Keratinocyte (primary cell): ENCODE results near the gene CDKN2AIP. TPM values are rescaled to one million over a fixed set of nuclear protein-coding genes. Genes with fewer than 3 reads are reported as not detected.

Source experiments
- DNase-seq: peaks from one replicate; pipeline ENCODE4 v3.0.0-alpha.2; 2011; ENCODE audit warnings: low read depth, missing footprints, low spot score
- FAIRE-seq: peaks from 2 replicates; lab custom pipeline; 2011; peaks lifted over from hg19 to GRCh38; lab: Jason Lieb, UNC
- H2AFZ ChIP-seq: 2 replicates; pipeline ENCODE4 v1.6.0; 2012; ENCODE audit warnings: low read length, control low read depth, inconsistent platforms; ENCODE audit not compliant: control insufficient read depth
- H3K27ac ChIP-seq: 2 replicates; pipeline ENCODE4 v1.5.1; 2011; ENCODE audit warnings: low read length; ENCODE audit not compliant: control insufficient read depth, insufficient read depth
- H3K27me3 ChIP-seq: 3 replicates; pipeline ENCODE4 v1.6.0; 2011; ENCODE audit warnings: low read length; ENCODE audit not compliant: control insufficient read depth, insufficient read depth; ENCODE audit errors: extremely low read depth
- H3K36me3 ChIP-seq, 2 experiments: 2 replicates in 1 of 2; 3 replicates in 1 of 2; pipeline ENCODE4 v1.5.1; 2011; ENCODE audit warnings: low read length in 2 of 2, mild to moderate bottlenecking in 1 of 2; ENCODE audit not compliant: control insufficient read depth in 2 of 2, insufficient read depth in 2 of 2; ENCODE audit errors: extremely low read depth in 1 of 2
- H3K4me1 ChIP-seq: 3 replicates; pipeline ENCODE4 v1.5.1; 2011; ENCODE audit warnings: low read length; ENCODE audit not compliant: control insufficient read depth, insufficient read depth; ENCODE audit errors: extremely low read depth
- H3K4me2 ChIP-seq: 3 replicates; pipeline ENCODE4 v1.6.0; 2011; ENCODE audit warnings: low read depth, low read length; ENCODE audit not compliant: control insufficient read depth, insufficient read depth; ENCODE audit errors: extremely low read depth
- H3K4me3 ChIP-seq, 3 experiments: fragments of 200-600 bp in 1 of 3; sonication (generic) in 1 of 3; 2 replicates in 2 of 3; 3 replicates in 1 of 3; pipeline ENCODE4 v1.5.1; 2011 to 2016; ENCODE audit warnings: low read length in 3 of 3, mild to moderate bottlenecking in 3 of 3, control low read depth in 2 of 3, inconsistent platforms in 1 of 3, low read depth in 1 of 3, mixed read lengths in 1 of 3, mixed run types in 1 of 3, moderate library complexity in 1 of 3; ENCODE audit not compliant: control insufficient read depth in 2 of 3, insufficient read depth in 2 of 3; ENCODE audit errors: extremely low read depth in 1 of 3
- H3K79me2 ChIP-seq: 2 replicates; pipeline ENCODE4 v1.6.0; 2012; ENCODE audit warnings: low read length; ENCODE audit not compliant: control insufficient read depth, insufficient read depth
- H3K9ac ChIP-seq: 3 replicates; pipeline ENCODE4 v1.6.0; 2011; ENCODE audit warnings: low read length; ENCODE audit not compliant: control insufficient read depth, insufficient read depth; ENCODE audit errors: extremely low read depth
- H3K9me1 ChIP-seq: 3 replicates; pipeline ENCODE4 v1.6.0; 2011; ENCODE audit warnings: low read length; ENCODE audit not compliant: control insufficient read depth, insufficient read depth; ENCODE audit errors: extremely low read depth
- H3K9me3 ChIP-seq: 2 replicates; pipeline ENCODE4 v1.5.1; 2012; ENCODE audit warnings: low read depth, low read length; ENCODE audit not compliant: control insufficient read depth
- H4K20me1 ChIP-seq: 3 replicates; pipeline ENCODE4 v1.6.0; 2011; ENCODE audit warnings: low read length; ENCODE audit not compliant: control insufficient read depth, insufficient read depth; ENCODE audit errors: extremely low read depth
- CTCF ChIP-seq, 3 experiments: IDR thresholded peaks in 1 of 3; conservative IDR thresholded peaks in 1 of 3; optimal IDR thresholded peaks in 1 of 3; 2 replicates in 2 of 3; 3 replicates in 1 of 3; pipeline versions ENCODE3 to v1.5.1; 2011; ENCODE audit warnings: low read length in 3 of 3, mild to moderate bottlenecking in 3 of 3, moderate library complexity in 2 of 3, control low read depth in 1 of 3, inconsistent platforms in 1 of 3; ENCODE audit not compliant: insufficient read depth in 2 of 3; ENCODE audit errors: extremely low read depth in 1 of 3
- EZH2 ChIP-seq: IDR thresholded peaks from one replicate; pipeline ENCODE4 v1.6.1; 2012; ENCODE audit warnings: inconsistent platforms, mild to moderate bottlenecking, low read length, moderate library complexity
- dilution Hi-C: fragments of 300-500 bp; cut with MboI; formaldehyde crosslinking; loops from one replicate; pipeline ENCODE4 v1.7.0; 2020; ENCODE audit warnings: low sequenced_read_pairs; ENCODE audit not compliant: extremely low pct_ligation_motif_present
- polyA plus RNA-seq, 5 experiments: library from polyadenylated mRNA; depleted of rRNA in 3 of 5; stranded (reverse) in 3 of 5; stranded (forward) in 1 of 5; unstranded in 1 of 5; fragments of >200 nt; gene quantifications; 1 replicate in 1 of 5; 2 replicates in 3 of 5; 3 replicates in 1 of 5; pipeline versions ENCODE4 v1.2.1 to v1.2.3, GENCODE V29; 2011 to 2012; ENCODE audit warnings: missing spikeins in 2 of 5, low read depth in 1 of 5, low replicate concordance in 1 of 5

CDKN2AIP gene
- polyA plus RNA-seq, 1 donor (not counting 4 experiments of a cell fraction or from before 2014, with no cell fraction given): 13.6 TPM

- peaks cover 24% of the 10 kb centered on the region for H3K4me1 ChIP-seq
- H3K27ac ChIP-seq: peak overlapping the region; percentile 88
- H3K4me2 ChIP-seq: peak overlapping the region; percentile 31
- DNase-seq (peak; percentile 69), FAIRE-seq (peak; percentile 93)
- H3K27me3 ChIP-seq: no peaks in the 10 kb centered on the region
- H3K9ac ChIP-seq: peak overlapping the region; percentile 47
- dilution Hi-C loops: no loop called here
- H3K4me3 ChIP-seq: no peak overlapping the region
- no peak for TF ChIP-seq EZH2
- TF ChIP-seq CTCF (optimal IDR thresholded peaks at IDR 0.05 in 1 of 3, IDR thresholded peaks at IDR 0.05 in 1 of 3, conservative IDR thresholded peaks at IDR 0.05 in 1 of 3; ENCODE audit: extremely low read depth in 1 of 3, insufficient read depth in 2 of 3, low read length in 3 of 3): no peak
- H3K36me3 ChIP-seq: no peaks in the 10 kb centered on the region
- no peaks in the 10 kb centered on the region for H3K9me3 ChIP-seq
- H3K9me1 ChIP-seq: no peaks in the 10 kb centered on the region
- peak overlapping the region; percentile 32 for H2AFZ ChIP-seq
- no peaks in the 10 kb centered on the region for H4K20me1 ChIP-seq
- H3K79me2 ChIP-seq: no peaks in the 10 kb centered on the region
These were observed 25.5 kb downstream of the CDKN2AIP start for GRCh38 chr4:183469936-183470335.

GRCh38 chr4:183470821-183471220 is 26.4 kb downstream of the CDKN2AIP start:
- no peak overlapping the region for H3K4me2 ChIP-seq
- no peak overlapping the region for H3K4me3 ChIP-seq
- no peaks in the 10 kb centered on the region for H4K20me1 ChIP-seq
- FAIRE-seq (no peak), DNase-seq (no peak)
- H3K4me1 ChIP-seq: peaks cover 24% of the 10 kb centered on the region
- H3K79me2 ChIP-seq: no peaks in the 10 kb centered on the region
- H3K9me3 ChIP-seq: no peaks in the 10 kb centered on the region
- no peaks in the 10 kb centered on the region for H3K9me1 ChIP-seq
- H2AFZ ChIP-seq: peak overlapping the region; percentile 14
- H3K27ac ChIP-seq: no peak overlapping the region
- no peaks in the 10 kb centered on the region for H3K27me3 ChIP-seq
- dilution Hi-C loops: no loop called here
- H3K9ac ChIP-seq: no peak overlapping the region
- no peaks in the 10 kb centered on the region for H3K36me3 ChIP-seq
- no peak for TF ChIP-seq CTCF (optimal IDR thresholded peaks at IDR 0.05 in 1 of 3, IDR thresholded peaks at IDR 0.05 in 1 of 3, conservative IDR thresholded peaks at IDR 0.05 in 1 of 3; ENCODE audit: extremely low read depth in 1 of 3, insufficient read depth in 2 of 3, low read length in 3 of 3)
- no peak for TF ChIP-seq EZH2
